GM12878 (cell line): ENCODE data around the gene ATP7A.
"Not testable (repeated sequence)": the region's sequence is repeated elsewhere in the genome, so short reads cannot be mapped to it uniquely, and the experiment has no call there.

Experiments used
- CTCF ChIP-seq, 3 experiments: IDR thresholded peaks in 2 of 3; conservative IDR thresholded peaks in 1 of 3; 2 replicates each; pipeline ENCODE4 v1.5.1; 2011; ENCODE audit warnings: low read depth in 3 of 3, low read length in 3 of 3, mild to moderate bottlenecking in 3 of 3, control low read depth in 2 of 3, moderate library complexity in 2 of 3, inconsistent platforms in 1 of 3, mixed read lengths in 1 of 3; ENCODE audit not compliant: control insufficient read depth in 2 of 3, insufficient read depth in 1 of 3; ENCODE audit errors: extremely low read depth in 1 of 3
- NFIC ChIP-seq: IDR thresholded peaks from 2 replicates; pipeline ENCODE4 v1.6.1; 2012; ENCODE audit warnings: low read depth, mild to moderate bottlenecking, inconsistent platforms, low read length, moderate library complexity
- NR2C2 ChIP-seq: IDR thresholded peaks from 2 replicates; pipeline ENCODE4 v1.6.1; 2011; ENCODE audit warnings: borderline replicate concordance, low read depth; ENCODE audit not compliant: control insufficient read depth, insufficient read length
- PRDM15 ChIP-seq: fragments of 450-650 bp; formaldehyde crosslinking; IDR thresholded peaks from 2 replicates; pipeline ENCODE4 v1.4.0; 2020; ENCODE audit warnings: mild to moderate bottlenecking, moderate library complexity
- SMC3 ChIP-seq: IDR thresholded peaks from 2 replicates; pipeline ENCODE4 v1.6.1; 2011; ENCODE audit warnings: low read length, improper control_type of control experiment, borderline replicate concordance
- SRF ChIP-seq, 2 experiments: IDR thresholded peaks; 2 replicates each; pipeline ENCODE4 v1.6.1; 2011; ENCODE audit warnings: low read depth in 2 of 2, low read length in 2 of 2, mild to moderate bottlenecking in 1 of 2, moderate library complexity in 1 of 2
- TARDBP ChIP-seq: IDR thresholded peaks from 2 replicates; pipeline ENCODE4 v1.6.1; 2016; ENCODE audit warnings: borderline replicate concordance
- YY1 ChIP-seq: IDR thresholded peaks from 2 replicates; pipeline ENCODE4 v1.6.1; 2011; ENCODE audit warnings: low read depth, mild to moderate bottlenecking, low read length
- TF ChIP-seq, protein P1 (sequence below): IDR thresholded peaks from 2 replicates; pipeline ENCODE4 v1.6.1; 2012; ENCODE audit warnings: low read depth, low read length, improper control_type of control experiment

- TF ChIP-seq NFIC; SRF (IDR thresholded peaks at IDR 0.05; ENCODE audit: low read depth in 2 of 2, low read length in 2 of 2); NR2C2; CTCF (IDR thresholded peaks at IDR 0.05 in 2 of 3, conservative IDR thresholded peaks at IDR 0.05 in 1 of 3; ENCODE audit: control insufficient read depth in 2 of 3, extremely low read depth in 1 of 3, insufficient read depth in 1 of 3, low read depth in 3 of 3, low read length in 3 of 3); SMC3; YY1; TARDBP; PRDM15 (CRISPR knock-in tag): not testable (repeated sequence)
- TF ChIP-seq, protein P1, sequence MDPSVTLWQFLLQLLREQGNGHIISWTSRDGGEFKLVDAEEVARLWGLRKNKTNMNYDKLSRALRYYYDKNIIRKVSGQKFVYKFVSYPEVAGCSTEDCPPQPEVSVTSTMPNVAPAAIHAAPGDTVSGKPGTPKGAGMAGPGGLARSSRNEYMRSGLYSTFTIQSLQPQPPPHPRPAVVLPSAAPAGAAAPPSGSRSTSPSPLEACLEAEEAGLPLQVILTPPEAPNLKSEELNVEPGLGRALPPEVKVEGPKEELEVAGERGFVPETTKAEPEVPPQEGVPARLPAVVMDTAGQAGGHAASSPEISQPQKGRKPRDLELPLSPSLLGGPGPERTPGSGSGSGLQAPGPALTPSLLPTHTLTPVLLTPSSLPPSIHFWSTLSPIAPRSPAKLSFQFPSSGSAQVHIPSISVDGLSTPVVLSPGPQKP, result not testable (repeated sequence)
Measured at GRCh38 chrX:77881418-77881817, 29.1 kb upstream of the ATP7A start.
